ENCODE results near the gene RETNLB. TPM values are rescaled to one million over a fixed set of nuclear protein-coding genes. Genes with fewer than 3 reads are reported as not detected.

RETNLB gene
- total and polyA plus RNA-seq, 2 of the 4 experiments (the other 2 are of a cell fraction) = not detected

DNA sequence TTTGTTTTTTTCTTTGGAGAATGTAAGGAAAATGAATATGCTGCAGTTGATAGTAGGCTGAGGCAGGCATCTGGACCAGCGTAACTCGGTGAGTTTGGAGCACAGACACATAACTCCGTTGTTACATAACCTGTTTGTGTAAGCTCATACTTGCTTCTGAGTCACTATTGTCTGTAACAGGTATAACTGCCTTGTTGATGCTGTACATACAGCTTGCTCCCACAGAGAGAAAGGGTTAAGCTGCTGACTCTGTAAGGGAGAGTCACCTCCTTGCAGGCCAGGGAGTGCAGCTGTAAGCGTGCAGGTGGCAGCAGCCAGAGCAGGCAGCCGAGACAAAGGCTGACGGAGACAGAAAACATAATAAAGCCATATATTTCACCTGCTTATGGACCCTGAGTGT is 20.4 kb downstream of the RETNLB start:
- Histone ChIP-seq H4K8ac (ENCODE audit: low read depth in 2 of 2, low read length in 2 of 2) (no peak overlapping the region), H3K4me2 (ENCODE audit: low read depth, low read length) (no peak overlapping the region), H4K20me1 (ENCODE audit: insufficient read depth, low read length) (no peaks in the 10 kb centered on the region), H2AK9ac (replicated peaks; ENCODE audit: low read depth, low read length, poor library complexity) (no peak overlapping the region), H3K9ac (ENCODE audit: low read depth, low read length) (no peak overlapping the region), H3K27ac (ENCODE audit: insufficient read depth, low read length) (no peak overlapping the region), H3K18ac (ENCODE audit: low read depth, low read length) (no peak overlapping the region), H2BK20ac (ENCODE audit: low read depth, low read length) (no peak overlapping the region), H2BK120ac (ENCODE audit: low read depth, low read length) (no peak overlapping the region), H3K9me1 (ENCODE audit: insufficient read depth, low read length) (no peaks in the 10 kb centered on the region), H3K79me1 (ENCODE audit: low read depth in 1 of 2, low read length in 2 of 2) (no peaks in the 10 kb centered on the region), H4K5ac (ENCODE audit: low read depth, low read length) (no peak overlapping the region), H4K91ac (ENCODE audit: insufficient read depth, low read depth, low read length) (no peak overlapping the region), H2BK15ac (ENCODE audit: low read depth, low read length) (no peak overlapping the region), H3K4me1 (ENCODE audit: control insufficient read depth, insufficient read depth, low read length) (no peaks in the 10 kb centered on the region), H3K4ac (ENCODE audit: low read depth, low read length) (no peak overlapping the region), H3K56ac (ENCODE audit: extremely low read depth, insufficient read depth, low read length) (no peak overlapping the region), H3K14ac (replicated peaks; ENCODE audit: low read depth, low read length) (no peak overlapping the region), H3K9me3 (ENCODE audit: control insufficient read depth, insufficient read depth, low read length) (no peaks in the 10 kb centered on the region), H2AFZ (replicated peaks; ENCODE audit: low read length, poor library complexity) (no peak overlapping the region), H2BK5ac (ENCODE audit: low read depth, low read length, poor library complexity, severe bottlenecking) (no peak overlapping the region), H3K23ac (ENCODE audit: low read depth, low read length) (no peak overlapping the region), H3K27me3 (ENCODE audit: control insufficient read depth, insufficient read depth, low read length) (no peaks in the 10 kb centered on the region), H2AK5ac (ENCODE audit: low read depth, low read length) (no peak overlapping the region), H3K36me3 (ENCODE audit: control insufficient read depth, insufficient read depth, low read length) (no peaks in the 10 kb centered on the region), H3K4me3 (ENCODE audit: insufficient read depth, low read depth, low read length) (no peak overlapping the region)
- POLR2A ChIA-PET (ENCODE audit: unreplicated experiment) = no interaction called here
- ATAC-seq (ENCODE audit: low read depth) = no peak
- no peak for DNase-seq
- no TSS peak for BruUV-seq (replicated peaks)
- CTCF ChIA-PET = no interaction called here
- dilution Hi-C loops (cut with HindIII; ENCODE audit: low sequenced_read_pairs, unreplicated experiment) (no loop called here), intact Hi-C loops (cut with micrococcal nuclease) (no loop called here), in situ Hi-C loops (cut with MboI; ENCODE audit: low sequenced_read_pairs) (no loop called here)
- 86% methylated on average over 2 of the region's 6 CpGs; no CpG with 5 or more reads in 1 of the 2 experiments for WGBS, 2 experiments (ENCODE audit: extremely low coverage in 2 of 2, insufficient read length in 1 of 2)
- TF ChIP-seq CEBPB (IDR thresholded peaks at IDR 0.05; ENCODE audit: low read depth, low read length) = no peak
- no peak for TF ChIP-seq CHD1 (IDR thresholded peaks at IDR 0.05; ENCODE audit: low read depth, low read length)
- TF ChIP-seq, protein P1, sequence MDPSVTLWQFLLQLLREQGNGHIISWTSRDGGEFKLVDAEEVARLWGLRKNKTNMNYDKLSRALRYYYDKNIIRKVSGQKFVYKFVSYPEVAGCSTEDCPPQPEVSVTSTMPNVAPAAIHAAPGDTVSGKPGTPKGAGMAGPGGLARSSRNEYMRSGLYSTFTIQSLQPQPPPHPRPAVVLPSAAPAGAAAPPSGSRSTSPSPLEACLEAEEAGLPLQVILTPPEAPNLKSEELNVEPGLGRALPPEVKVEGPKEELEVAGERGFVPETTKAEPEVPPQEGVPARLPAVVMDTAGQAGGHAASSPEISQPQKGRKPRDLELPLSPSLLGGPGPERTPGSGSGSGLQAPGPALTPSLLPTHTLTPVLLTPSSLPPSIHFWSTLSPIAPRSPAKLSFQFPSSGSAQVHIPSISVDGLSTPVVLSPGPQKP (IDR thresholded peaks at IDR 0.05; ENCODE audit: borderline replicate concordance, low read depth, low read length) = no peak
- TF ChIP-seq MXI1 (IDR thresholded peaks at IDR 0.05; ENCODE audit: borderline replicate concordance, low read depth, low read length) = no peak
- TF ChIP-seq, protein P2, sequence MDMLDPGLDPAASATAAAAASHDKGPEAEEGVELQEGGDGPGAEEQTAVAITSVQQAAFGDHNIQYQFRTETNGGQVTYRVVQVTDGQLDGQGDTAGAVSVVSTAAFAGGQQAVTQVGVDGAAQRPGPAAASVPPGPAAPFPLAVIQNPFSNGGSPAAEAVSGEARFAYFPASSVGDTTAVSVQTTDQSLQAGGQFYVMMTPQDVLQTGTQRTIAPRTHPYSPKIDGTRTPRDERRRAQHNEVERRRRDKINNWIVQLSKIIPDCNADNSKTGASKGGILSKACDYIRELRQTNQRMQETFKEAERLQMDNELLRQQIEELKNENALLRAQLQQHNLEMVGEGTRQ (IDR thresholded peaks at IDR 0.05; ENCODE audit: low read depth, low read length) = no peak
- no peak for TF ChIP-seq NFE2L2 (IDR thresholded peaks at IDR 0.05; ENCODE audit: low read depth, low read length)
- TF ChIP-seq MAZ (IDR thresholded peaks at IDR 0.05; ENCODE audit: borderline replicate concordance, low read depth, low read length) = no peak
- TF ChIP-seq, protein P3, sequence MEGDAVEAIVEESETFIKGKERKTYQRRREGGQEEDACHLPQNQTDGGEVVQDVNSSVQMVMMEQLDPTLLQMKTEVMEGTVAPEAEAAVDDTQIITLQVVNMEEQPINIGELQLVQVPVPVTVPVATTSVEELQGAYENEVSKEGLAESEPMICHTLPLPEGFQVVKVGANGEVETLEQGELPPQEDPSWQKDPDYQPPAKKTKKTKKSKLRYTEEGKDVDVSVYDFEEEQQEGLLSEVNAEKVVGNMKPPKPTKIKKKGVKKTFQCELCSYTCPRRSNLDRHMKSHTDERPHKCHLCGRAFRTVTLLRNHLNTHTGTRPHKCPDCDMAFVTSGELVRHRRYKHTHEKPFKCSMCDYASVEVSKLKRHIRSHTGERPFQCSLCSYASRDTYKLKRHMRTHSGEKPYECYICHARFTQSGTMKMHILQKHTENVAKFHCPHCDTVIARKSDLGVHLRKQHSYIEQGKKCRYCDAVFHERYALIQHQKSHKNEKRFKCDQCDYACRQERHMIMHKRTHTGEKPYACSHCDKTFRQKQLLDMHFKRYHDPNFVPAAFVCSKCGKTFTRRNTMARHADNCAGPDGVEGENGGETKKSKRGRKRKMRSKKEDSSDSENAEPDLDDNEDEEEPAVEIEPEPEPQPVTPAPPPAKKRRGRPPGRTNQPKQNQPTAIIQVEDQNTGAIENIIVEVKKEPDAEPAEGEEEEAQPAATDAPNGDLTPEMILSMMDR (conservative IDR thresholded peaks at IDR 0.05; ENCODE audit: low read depth, low read length) = no peak
- no peak for TF ChIP-seq POLR2A (IDR thresholded peaks at IDR 0.05; ENCODE audit: low read depth, low read length)
- TF ChIP-seq RAD21 (IDR thresholded peaks at IDR 0.05; ENCODE audit: low read length) = no peak
- no peak for TF ChIP-seq SMC3 (IDR thresholded peaks at IDR 0.05; ENCODE audit: low read depth, low read length)
- no peak for TF ChIP-seq BHLHE40 (IDR thresholded peaks at IDR 0.05; ENCODE audit: low read depth, low read length)
- TF ChIP-seq FOS (IDR thresholded peaks at IDR 0.05; ENCODE audit: low read depth, low read length) = no peak
- TF ChIP-seq RFX5 (IDR thresholded peaks at IDR 0.05; ENCODE audit: low read depth, low read length) = no peak
- TF ChIP-seq RCOR1 (IDR thresholded peaks at IDR 0.05; ENCODE audit: insufficient replicate concordance, low read length) = no peak
- no peak for TF ChIP-seq MAFK (IDR thresholded peaks at IDR 0.05; ENCODE audit: low read depth, low read length)
